ENCODE results near the gene OR3A3.

GRCh38 chr17:3472137-3472536 lies 61.0 kb downstream of the OR3A3 start:
- TF ChIP-seq EP300 (IDR thresholded peaks at IDR 0.05) = no peak
- TF ChIP-seq CTCF (IDR thresholded peaks at IDR 0.05) = no peak
- TF ChIP-seq POLR2A (IDR thresholded peaks at IDR 0.05) = no peak
- TF ChIP-seq POLR2AphosphoS5 (IDR thresholded peaks at IDR 0.05) = no peak
